Peyer's patch (tissue), 4 donors: ENCODE data around the gene RBM44. TPM values are rescaled to one million over a fixed set of nuclear protein-coding genes. Genes with fewer than 3 reads are reported as not detected.

Source experiments
- DNase-seq, 3 donors: peaks; one replicate each; pipeline ENCODE4 v3.0.0-alpha.2; 2017 to 2019
- H3K27ac ChIP-seq, 4 donors: fragments of 200-600 bp; sonication (generic); one replicate each; pipeline ENCODE4 v1.5.1; 2016 to 2019
- H3K27me3 ChIP-seq, 2 donors: fragments of 200-600 bp; sonication (generic); one replicate each; pipeline ENCODE4 v1.5.1; 2019
- H3K36me3 ChIP-seq, 3 donors: fragments of 200-600 bp; sonication (generic); one replicate each; pipeline ENCODE4 v1.5.1; 2016 to 2019
- H3K4me1 ChIP-seq, 4 donors: fragments of 200-600 bp; sonication (generic); one replicate each; pipeline ENCODE4 v1.5.1; 2016 to 2019
- H3K4me3 ChIP-seq, 4 donors: fragments of 200-600 bp; sonication (generic); 1 replicate in 3 of 4; 2 replicates in 1 of 4; pipeline ENCODE4 v1.5.1; 2016 to 2019; ENCODE audit warnings: mild to moderate bottlenecking in 1 of 4
- H3K9me3 ChIP-seq, 4 donors: fragments of 200-600 bp; sonication (generic); one replicate each; pipeline ENCODE4 v1.5.1; 2016 to 2019; ENCODE audit warnings: mild to moderate bottlenecking in 1 of 4
- POLR2A ChIP-seq, 2 donors: fragments of 450-650 bp; IDR thresholded peaks; one replicate each; pipeline ENCODE4 v1.5.1; 2017; ENCODE audit warnings: antibody characterized with exemption in 2 of 2, mild to moderate bottlenecking in 2 of 2, moderate library complexity in 2 of 2
- total RNA-seq, 4 donors: library from RNA; depleted of rRNA; stranded (reverse); fragments of >200 nt; gene quantifications; one replicate each; pipeline ENCODE4 v1.1.0, GENCODE V29; 2016
- TF ChIP-seq, protein P1 (sequence below), 6 experiments: fragments of 450-650 bp in 4 of 6; fragments of 200-600 bp in 2 of 6; sonication (generic) in 1 of 6; IDR thresholded peaks; one replicate each; pipeline ENCODE4 v1.5.1; 2017 to 2019; ENCODE audit warnings: antibody characterized with exemption in 6 of 6, mild to moderate bottlenecking in 3 of 6, moderate library complexity in 1 of 6

The RBM44 gene
- total RNA-seq, 4 donors from 2014 or later = 0.38 to 2.5 (median 1.4) TPM

DNA sequence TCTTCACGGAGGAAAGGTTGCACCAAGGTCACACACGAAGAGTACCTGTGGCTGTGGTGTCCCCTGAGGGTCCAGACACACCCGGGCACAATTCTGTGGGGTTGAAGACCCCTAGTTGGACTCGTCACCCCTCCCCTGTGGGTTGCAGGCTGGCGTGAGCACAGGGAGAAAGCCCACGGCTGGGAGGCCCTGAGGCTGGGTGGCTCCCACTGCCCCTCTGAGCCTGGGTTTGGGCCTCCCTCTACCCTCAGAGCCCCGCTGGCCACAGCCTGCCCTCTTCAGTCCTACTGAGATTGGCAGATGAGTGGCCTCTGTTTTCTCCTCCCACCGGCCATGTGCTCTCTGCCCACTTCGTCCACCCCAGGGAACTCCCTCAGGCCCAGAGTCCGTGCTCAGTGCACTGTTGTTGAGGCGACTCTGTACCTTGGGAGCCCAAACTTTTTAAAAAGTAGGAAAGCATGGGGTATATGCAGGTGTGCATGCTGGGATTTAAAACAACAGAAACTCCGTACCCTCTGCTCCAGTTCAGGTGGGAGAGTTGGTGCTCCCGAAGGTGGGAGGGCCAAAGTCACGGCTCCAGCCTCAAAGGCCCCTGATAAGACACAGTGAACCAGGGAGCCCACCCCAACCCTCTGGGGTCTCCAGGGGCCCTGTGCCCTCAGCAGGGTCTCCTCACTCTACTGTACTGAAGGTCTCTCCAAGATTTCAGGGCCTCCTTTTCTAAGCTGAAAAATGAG is 79.9 kb downstream of the RBM44 start:
- TF ChIP-seq POLR2A (IDR thresholded peaks at IDR 0.05) = no peak
- TF ChIP-seq, protein P1, sequence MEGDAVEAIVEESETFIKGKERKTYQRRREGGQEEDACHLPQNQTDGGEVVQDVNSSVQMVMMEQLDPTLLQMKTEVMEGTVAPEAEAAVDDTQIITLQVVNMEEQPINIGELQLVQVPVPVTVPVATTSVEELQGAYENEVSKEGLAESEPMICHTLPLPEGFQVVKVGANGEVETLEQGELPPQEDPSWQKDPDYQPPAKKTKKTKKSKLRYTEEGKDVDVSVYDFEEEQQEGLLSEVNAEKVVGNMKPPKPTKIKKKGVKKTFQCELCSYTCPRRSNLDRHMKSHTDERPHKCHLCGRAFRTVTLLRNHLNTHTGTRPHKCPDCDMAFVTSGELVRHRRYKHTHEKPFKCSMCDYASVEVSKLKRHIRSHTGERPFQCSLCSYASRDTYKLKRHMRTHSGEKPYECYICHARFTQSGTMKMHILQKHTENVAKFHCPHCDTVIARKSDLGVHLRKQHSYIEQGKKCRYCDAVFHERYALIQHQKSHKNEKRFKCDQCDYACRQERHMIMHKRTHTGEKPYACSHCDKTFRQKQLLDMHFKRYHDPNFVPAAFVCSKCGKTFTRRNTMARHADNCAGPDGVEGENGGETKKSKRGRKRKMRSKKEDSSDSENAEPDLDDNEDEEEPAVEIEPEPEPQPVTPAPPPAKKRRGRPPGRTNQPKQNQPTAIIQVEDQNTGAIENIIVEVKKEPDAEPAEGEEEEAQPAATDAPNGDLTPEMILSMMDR (IDR thresholded peaks at IDR 0.05) = no peak
- DNase-seq = peak in 1 of 3 donors; percentile 34
- H3K9me3 ChIP-seq = no peaks in the 10 kb centered on the region
- H3K36me3 ChIP-seq = no peaks in the 10 kb centered on the region
- H3K4me3 ChIP-seq = no peak overlapping the region
- H3K27ac ChIP-seq = peak overlapping the region in 1 of 4 donors; percentile 12
- H3K4me1 ChIP-seq = peaks cover 0 to 8% (median 0%) of the 10 kb centered on the region in 4 donors
- H3K27me3 ChIP-seq = no peaks in the 10 kb centered on the region

DNA sequence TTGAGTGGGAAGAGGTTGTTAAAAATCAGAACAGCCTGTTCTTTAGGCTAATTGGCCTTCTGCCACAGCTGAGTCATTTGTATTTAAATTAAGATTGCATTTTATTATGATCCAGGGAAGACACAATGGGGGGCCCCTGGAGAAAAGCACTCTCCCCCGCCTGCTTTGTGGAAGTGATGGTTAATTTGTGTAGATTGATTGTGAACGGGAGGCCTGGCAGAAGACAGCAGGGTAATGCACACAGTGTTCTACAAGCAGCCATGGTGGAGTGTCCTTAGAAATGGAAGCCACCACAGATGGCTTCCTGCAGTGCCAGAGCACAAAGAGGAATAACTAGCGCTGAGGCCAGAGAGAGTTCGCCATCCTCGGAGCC is 80.5 kb downstream of the RBM44 start:
- H3K4me3 ChIP-seq = no peak overlapping the region
- TF ChIP-seq POLR2A (IDR thresholded peaks at IDR 0.05) = no peak
- TF ChIP-seq, protein P1 (IDR thresholded peaks at IDR 0.05) = no peak
- H3K9me3 ChIP-seq = no peaks in the 10 kb centered on the region
- no peak for DNase-seq
- H3K27me3 ChIP-seq = no peaks in the 10 kb centered on the region
- H3K27ac ChIP-seq = no peak overlapping the region
- H3K36me3 ChIP-seq = no peaks in the 10 kb centered on the region
- H3K4me1 ChIP-seq = peaks cover 0 to 3% (median 0%) of the 10 kb centered on the region in 4 donors

DNA sequence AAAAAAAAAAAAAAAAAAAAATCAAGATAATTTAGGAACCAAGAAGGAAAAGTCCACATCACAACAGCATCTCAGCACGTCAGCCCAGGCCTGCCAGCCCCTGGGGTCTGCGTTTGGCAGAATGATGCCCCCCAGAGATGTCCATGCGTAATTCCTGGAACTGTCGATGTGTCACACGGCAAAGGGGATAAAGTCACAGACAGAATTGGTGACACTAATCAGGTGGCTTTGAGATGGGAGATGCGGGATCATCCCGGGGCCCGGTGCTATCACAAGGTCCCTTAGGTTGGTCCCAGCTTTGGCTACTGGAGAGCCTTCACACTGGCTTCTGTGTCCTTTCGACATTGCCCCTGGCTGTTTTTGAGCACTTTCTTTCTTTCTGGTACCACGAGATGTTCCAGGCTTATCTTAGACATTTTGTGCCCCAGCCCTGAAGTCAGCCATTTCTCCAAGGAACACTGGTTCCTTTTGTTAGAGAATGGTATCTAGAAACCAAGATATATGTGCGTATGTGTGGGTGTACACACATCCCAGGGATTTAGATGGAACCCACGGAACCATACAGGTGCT is 81.5 kb downstream of the RBM44 start:
- H3K27ac ChIP-seq = no peak overlapping the region
- no peak overlapping the region for H3K4me3 ChIP-seq
- H3K4me1 ChIP-seq = peaks cover 0 to 4% (median 0%) of the 10 kb centered on the region in 4 donors
- no peak for TF ChIP-seq POLR2A (IDR thresholded peaks at IDR 0.05)
- TF ChIP-seq, protein P1 (IDR thresholded peaks at IDR 0.05) = no peak
- no peaks in the 10 kb centered on the region for H3K36me3 ChIP-seq
- no peak for DNase-seq
- H3K9me3 ChIP-seq = no peaks in the 10 kb centered on the region
- no peaks in the 10 kb centered on the region for H3K27me3 ChIP-seq

DNA sequence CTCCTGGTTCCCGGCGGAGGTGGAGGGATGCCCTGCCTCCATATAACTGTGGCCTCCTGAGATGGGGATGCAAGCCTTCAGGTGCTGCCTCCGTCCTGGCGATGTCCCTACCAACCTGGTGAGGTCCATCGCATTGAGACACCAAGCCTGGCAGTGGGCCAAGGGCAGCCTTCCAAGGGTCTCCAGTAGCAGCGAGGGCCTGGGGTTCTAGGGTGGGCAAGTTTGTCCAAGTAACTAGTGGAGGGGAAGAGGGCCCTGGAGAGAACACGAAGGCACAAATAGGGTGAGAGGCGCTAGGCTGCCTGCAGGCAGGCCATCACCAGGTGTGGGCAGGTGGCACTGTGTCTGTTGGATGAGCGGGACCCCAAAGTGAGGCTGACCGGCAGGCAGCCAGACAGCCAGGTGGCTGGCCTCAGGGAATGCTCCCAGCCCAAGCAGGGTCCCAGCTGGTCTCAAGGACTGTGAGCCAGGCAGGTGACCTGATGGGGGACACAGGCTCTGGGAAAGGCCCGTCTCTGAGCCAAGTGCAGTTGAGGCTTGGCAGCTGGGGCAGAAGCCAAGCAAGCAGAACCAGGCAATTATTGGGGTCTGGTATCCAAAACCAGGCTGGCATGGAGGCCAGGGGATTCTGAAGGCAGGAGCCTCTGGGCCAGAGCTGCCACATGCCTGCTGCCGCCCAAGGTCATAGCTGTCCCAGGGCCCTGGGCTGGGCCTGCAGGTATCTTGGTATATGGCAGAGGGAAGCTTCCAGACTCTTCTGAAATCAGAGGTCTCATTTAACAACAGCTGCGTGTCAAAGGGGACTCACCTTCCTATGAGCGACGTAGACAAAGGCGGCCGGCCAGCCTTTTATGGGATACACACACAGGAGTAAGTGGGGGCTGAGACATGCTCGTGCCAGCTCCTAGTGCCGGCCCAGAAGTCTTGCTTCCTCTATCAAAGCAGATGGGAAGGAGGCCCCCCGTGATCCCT is 84.2 kb downstream of the RBM44 start:
- TF ChIP-seq, protein P1 (IDR thresholded peaks at IDR 0.05) = no peak
- no peak for TF ChIP-seq POLR2A (IDR thresholded peaks at IDR 0.05)
- Histone ChIP-seq H3K4me3 (no peak overlapping the region), H3K27me3 (no peaks in the 10 kb centered on the region), H3K4me1 (peaks cover 0 to 9% (median 0%) of the 10 kb centered on the region in 4 donors), H3K9me3 (no peaks in the 10 kb centered on the region), H3K27ac (peak overlapping the region in 1 of 4 donors; percentile 22), H3K36me3 (no peaks in the 10 kb centered on the region)
- DNase-seq = peak in 1 of 3 donors; percentile 36

DNA sequence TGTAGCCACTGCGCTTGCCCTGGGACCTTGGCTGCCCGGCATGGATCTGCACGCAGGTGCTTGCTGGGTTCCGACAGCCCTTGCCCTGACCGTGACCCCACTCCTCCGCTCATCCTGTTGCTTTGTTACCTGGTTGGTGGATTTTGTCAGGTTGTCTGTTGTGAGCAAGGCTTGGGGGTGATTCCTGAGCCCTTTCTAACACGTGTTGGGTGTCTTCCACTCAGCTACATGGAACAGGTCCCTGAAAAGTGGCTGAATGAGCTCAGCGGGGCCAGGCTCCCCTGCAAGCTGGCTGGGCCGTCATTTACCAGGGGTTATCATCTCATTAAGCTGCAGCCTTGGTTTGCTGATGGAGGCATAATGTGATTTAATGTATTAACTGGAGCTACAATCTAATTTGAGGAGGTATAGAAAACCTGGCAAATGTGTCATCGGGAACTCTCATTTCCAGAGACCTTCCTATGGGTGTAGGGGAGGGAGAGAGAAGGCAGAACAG is 85.4 kb downstream of the RBM44 start:
- Histone ChIP-seq H3K9me3 (no peaks in the 10 kb centered on the region), H3K36me3 (no peaks in the 10 kb centered on the region), H3K27me3 (no peaks in the 10 kb centered on the region), H3K27ac (peak overlapping the region in 1 of 4 donors; percentile 85), H3K4me3 (no peak overlapping the region), H3K4me1 (peaks cover 0 to 9% (median 0%) of the 10 kb centered on the region in 4 donors)
- DNase-seq = peak in 1 of 3 donors; percentile 26
- no peak for TF ChIP-seq POLR2A (IDR thresholded peaks at IDR 0.05)
- TF ChIP-seq, protein P1 (IDR thresholded peaks at IDR 0.05) = no peak
